GM12892 (cell line): ENCODE results near the gene ARGLU1.

ENCODE experiments used
- POLR2A ChIP-seq: IDR thresholded peaks from 2 replicates; pipeline ENCODE4 v1.6.1; 2011; ENCODE audit warnings: low read depth, low read length, control low read depth
- TAF1 ChIP-seq: IDR thresholded peaks from 2 replicates; pipeline ENCODE4 v1.6.1; 2011; ENCODE audit warnings: low read depth, mild to moderate bottlenecking, control low read depth, low read length, borderline replicate concordance

- TF ChIP-seq POLR2A (no peak), TAF1 (no peak)
Measured at GRCh38 chr13:106603546-106603945, 35.6 kb upstream of the ARGLU1 start.
